ENCODE results near the gene LYPLA2. TPM values are rescaled to one million over a fixed set of nuclear protein-coding genes. Genes with fewer than 3 reads are reported as not detected.
"Not testable (repeated sequence)": the region's sequence is repeated elsewhere in the genome, so short reads cannot be mapped to it uniquely, and the experiment has no call there.

The LYPLA2 gene
- total RNA-seq, 1 donor from 2014 or later = 88.9 TPM

- H3K4me3 Mint-ChIP-seq = peak overlapping the region; percentile 97
- no peak for DNase-seq (ENCODE audit: low read depth, low spot score)
- TF ChIP-seq CTCF (conservative IDR thresholded peaks at IDR 0.05) = no peak
- H3K4me1 Mint-ChIP-seq = peaks cover 18% of the 10 kb centered on the region
- H3K36me3 Mint-ChIP-seq (ENCODE audit: low read depth) = no peaks in the 10 kb centered on the region
- peak overlapping the region; percentile 71 for H3K27ac Mint-ChIP-seq (ENCODE audit: unreplicated experiment)
- H3K27me3 Mint-ChIP-seq (ENCODE audit: low read depth) = peaks cover 2% of the 10 kb centered on the region
- no peaks in the 10 kb centered on the region for H3K9me3 Mint-ChIP-seq
These were observed 10.4 kb downstream of the LYPLA2 start for GRCh38 chr1:23801338-23801748.

- no peaks in the 10 kb centered on the region for H3K9me3 Mint-ChIP-seq
- peak overlapping the region; percentile 97 for H3K4me3 Mint-ChIP-seq
- H3K4me1 Mint-ChIP-seq = peaks cover 18% of the 10 kb centered on the region
- no peak for TF ChIP-seq CTCF (conservative IDR thresholded peaks at IDR 0.05)
- DNase-seq (ENCODE audit: low read depth, low spot score) = no peak
- no peaks in the 10 kb centered on the region for H3K36me3 Mint-ChIP-seq (ENCODE audit: low read depth)
- no peak overlapping the region for H3K27ac Mint-ChIP-seq (ENCODE audit: unreplicated experiment)
- peaks cover 2% of the 10 kb centered on the region for H3K27me3 Mint-ChIP-seq (ENCODE audit: low read depth)
These were observed 10.9 kb downstream of the LYPLA2 start for GRCh38 chr1:23801876-23802275.

GRCh38 chr1:23802809-23803342 lies 11.9 kb downstream of the LYPLA2 start:
- Mint-ChIP-seq H3K4me1 (peaks cover 18% of the 10 kb centered on the region), H3K4me3 (peak overlapping the region; percentile 97)
- not testable (repeated sequence) for H3K27me3 Mint-ChIP-seq (ENCODE audit: low read depth); DNase-seq (ENCODE audit: low read depth, low spot score); H3K9me3 Mint-ChIP-seq; H3K36me3 Mint-ChIP-seq (ENCODE audit: low read depth); H3K27ac Mint-ChIP-seq (ENCODE audit: unreplicated experiment)

- Mint-ChIP-seq H3K4me1 (peaks cover 18% of the 10 kb centered on the region), H3K4me3 (peak overlapping the region; percentile 85), H3K27me3 (ENCODE audit: low read depth) (peaks cover 2% of the 10 kb centered on the region), H3K9me3 (no peaks in the 10 kb centered on the region), H3K36me3 (ENCODE audit: low read depth) (no peaks in the 10 kb centered on the region), H3K27ac (ENCODE audit: unreplicated experiment) (no peak overlapping the region)
- DNase-seq (ENCODE audit: low read depth, low spot score) = no peak
- TF ChIP-seq CTCF (conservative IDR thresholded peaks at IDR 0.05) = no peak
These were observed 12.7 kb downstream of the LYPLA2 start for GRCh38 chr1:23803674-23804073.

DNA sequence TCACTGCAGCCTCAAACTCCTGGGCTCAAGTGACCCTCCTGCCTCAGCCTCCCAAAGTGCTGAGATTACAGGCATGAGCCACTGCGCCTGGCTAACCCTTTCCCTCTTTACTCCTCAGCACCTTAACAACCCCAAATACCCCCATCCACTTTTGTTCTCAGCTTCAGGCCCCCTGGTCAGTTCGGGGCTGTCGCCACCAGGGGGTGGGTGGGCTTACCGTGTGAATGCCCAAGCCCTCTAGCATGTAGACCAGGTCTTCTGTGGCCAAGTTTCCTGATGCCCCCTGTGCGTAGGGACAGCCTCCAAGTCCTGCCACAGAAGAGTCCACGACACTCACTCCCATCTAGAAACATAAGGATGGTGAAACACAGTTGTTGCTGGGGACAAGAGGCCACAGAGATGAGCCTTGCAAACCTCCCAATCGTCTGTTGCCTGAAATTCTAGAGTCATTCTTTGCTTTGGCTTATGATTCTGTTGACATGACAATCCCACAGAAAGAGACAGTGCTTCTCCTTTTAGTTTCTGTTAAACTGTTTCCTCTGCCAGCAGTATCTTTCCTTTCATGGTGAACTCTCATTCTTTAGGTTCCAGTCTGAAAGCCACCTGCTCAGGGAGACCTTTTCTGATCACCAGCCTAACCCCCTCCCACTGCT lies 13.4 kb downstream of the LYPLA2 start:
- peaks cover 2% of the 10 kb centered on the region for H3K27me3 Mint-ChIP-seq (ENCODE audit: low read depth)
- H3K4me1 Mint-ChIP-seq = peaks cover 18% of the 10 kb centered on the region
- DNase-seq (ENCODE audit: low read depth, low spot score) = no peak
- no peak overlapping the region for H3K27ac Mint-ChIP-seq (ENCODE audit: unreplicated experiment)
- TF ChIP-seq CTCF (conservative IDR thresholded peaks at IDR 0.05) = peak; percentile 48
- H3K9me3 Mint-ChIP-seq = no peaks in the 10 kb centered on the region
- H3K4me3 Mint-ChIP-seq = peak overlapping the region; percentile 85
- no peaks in the 10 kb centered on the region for H3K36me3 Mint-ChIP-seq (ENCODE audit: low read depth)

DNA sequence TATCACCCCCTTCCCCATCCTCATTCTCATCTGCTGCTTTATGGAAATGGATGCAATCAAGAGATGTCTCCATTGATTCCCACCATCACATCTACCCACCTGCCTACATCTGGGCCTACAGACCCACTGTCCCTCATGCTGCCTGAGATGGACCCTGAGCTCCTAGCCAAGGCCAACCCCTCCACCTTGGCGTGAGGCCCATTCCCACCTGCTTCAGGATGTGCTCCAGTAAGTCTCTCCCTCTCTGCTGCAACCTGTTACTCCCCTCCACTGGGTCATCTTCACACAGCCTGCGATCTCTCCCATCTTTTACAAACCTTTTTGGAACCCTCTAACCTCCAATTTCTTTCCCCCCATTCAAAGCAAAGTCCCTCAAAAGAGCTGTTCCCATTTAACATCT lies 14.1 kb downstream of the LYPLA2 start:
- Mint-ChIP-seq H3K27ac (ENCODE audit: unreplicated experiment) (peak overlapping the region; percentile 4), H3K4me3 (peak overlapping the region; percentile 46), H3K36me3 (ENCODE audit: low read depth) (no peaks in the 10 kb centered on the region), H3K27me3 (ENCODE audit: low read depth) (no peaks in the 10 kb centered on the region), H3K9me3 (no peaks in the 10 kb centered on the region), H3K4me1 (peaks cover 14% of the 10 kb centered on the region)
- no peak for TF ChIP-seq CTCF (conservative IDR thresholded peaks at IDR 0.05)
- DNase-seq (ENCODE audit: low read depth, low spot score) = no peak

Data from neural crest cell (in vitro differentiated cells).